Breast epithelium (tissue), 3 donors: ENCODE data around the gene TRIO.

Experiments
- CTCF ChIP-seq, 3 donors: fragments of 450-650 bp; IDR thresholded peaks; one replicate each; pipeline ENCODE4 v1.5.1; 2016 to 2017; ENCODE audit warnings: antibody characterized with exemption in 3 of 3, mild to moderate bottlenecking in 3 of 3, moderate library complexity in 3 of 3
- POLR2A ChIP-seq: fragments of 450-650 bp; IDR thresholded peaks from one replicate; pipeline ENCODE4 v1.6.1; 2016; ENCODE audit warnings: antibody characterized with exemption, mild to moderate bottlenecking, moderate library complexity

DNA sequence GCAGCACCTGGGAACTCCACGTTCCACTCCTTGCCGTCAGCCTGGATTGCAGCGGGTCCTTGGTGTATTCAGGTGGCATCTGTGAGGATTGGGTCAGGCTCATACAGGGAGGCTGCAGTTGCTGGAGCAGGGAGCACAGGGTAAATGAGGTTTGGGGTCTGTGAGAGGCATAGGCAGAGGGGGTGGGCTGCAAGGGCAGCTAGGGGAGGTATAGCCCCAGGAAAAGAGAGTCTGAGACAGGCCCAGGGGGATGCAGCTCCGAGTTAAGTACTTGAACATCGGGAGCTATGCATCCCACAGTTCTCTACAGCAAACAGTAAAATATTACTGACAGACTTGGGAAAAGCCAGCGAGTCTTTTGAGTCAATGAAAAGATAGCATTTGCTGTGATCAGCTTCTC lies 101.6 kb downstream of the TRIO start:
- TF ChIP-seq CTCF (IDR thresholded peaks at IDR 0.05): no peak
- TF ChIP-seq POLR2A: no peak
